Nephron progenitor cell (in vitro differentiated cells): ENCODE data around the gene INTU.
A peak's percentile ranks its signal among the peaks of the same experiment; 100 is the strongest.

Experiments
- DNase-seq: peaks from one replicate; pipeline ENCODE4 v3.0.0; 2021
- H3K27ac Mint-ChIP-seq: 2 replicates; pipeline ENCODE4 v1.8.0; 2021; ENCODE audit warnings: mild to moderate bottlenecking, moderate library complexity, mixed read lengths
- H3K27me3 Mint-ChIP-seq: 2 replicates; pipeline ENCODE4 v1.8.0; 2021; ENCODE audit warnings: mild to moderate bottlenecking, low read depth, mixed read lengths; ENCODE audit not compliant: poor library complexity
- H3K36me3 Mint-ChIP-seq: 2 replicates; pipeline ENCODE4 v1.8.0; 2021; ENCODE audit warnings: low read depth, mixed read lengths
- H3K4me1 Mint-ChIP-seq: 2 replicates; pipeline ENCODE4 v1.8.0; 2021; ENCODE audit warnings: mixed read lengths
- H3K4me3 Mint-ChIP-seq: 2 replicates; pipeline ENCODE4 v1.8.0; 2021; ENCODE audit warnings: mild to moderate bottlenecking, moderate library complexity, mixed read lengths
- H3K9me3 Mint-ChIP-seq: 2 replicates; pipeline ENCODE4 v1.8.0; 2021; ENCODE audit warnings: mild to moderate bottlenecking, moderate library complexity, mixed read lengths
- TF ChIP-seq, protein P1 (sequence below): fragments of 200-600 bp; sonication (generic); IDR thresholded peaks from 2 replicates; pipeline ENCODE4 v1.5.0; 2021; ENCODE audit warnings: antibody characterized with exemption

INTU gene

GRCh38 chr4:127622621-127622920, 10.2 kb upstream of the INTU start:
- TF ChIP-seq, protein P1, sequence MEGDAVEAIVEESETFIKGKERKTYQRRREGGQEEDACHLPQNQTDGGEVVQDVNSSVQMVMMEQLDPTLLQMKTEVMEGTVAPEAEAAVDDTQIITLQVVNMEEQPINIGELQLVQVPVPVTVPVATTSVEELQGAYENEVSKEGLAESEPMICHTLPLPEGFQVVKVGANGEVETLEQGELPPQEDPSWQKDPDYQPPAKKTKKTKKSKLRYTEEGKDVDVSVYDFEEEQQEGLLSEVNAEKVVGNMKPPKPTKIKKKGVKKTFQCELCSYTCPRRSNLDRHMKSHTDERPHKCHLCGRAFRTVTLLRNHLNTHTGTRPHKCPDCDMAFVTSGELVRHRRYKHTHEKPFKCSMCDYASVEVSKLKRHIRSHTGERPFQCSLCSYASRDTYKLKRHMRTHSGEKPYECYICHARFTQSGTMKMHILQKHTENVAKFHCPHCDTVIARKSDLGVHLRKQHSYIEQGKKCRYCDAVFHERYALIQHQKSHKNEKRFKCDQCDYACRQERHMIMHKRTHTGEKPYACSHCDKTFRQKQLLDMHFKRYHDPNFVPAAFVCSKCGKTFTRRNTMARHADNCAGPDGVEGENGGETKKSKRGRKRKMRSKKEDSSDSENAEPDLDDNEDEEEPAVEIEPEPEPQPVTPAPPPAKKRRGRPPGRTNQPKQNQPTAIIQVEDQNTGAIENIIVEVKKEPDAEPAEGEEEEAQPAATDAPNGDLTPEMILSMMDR: no peak
- Mint-ChIP-seq H3K4me3 (peak overlapping the region; percentile 78), H3K36me3 (no peaks in the 10 kb centered on the region), H3K27me3 (peaks cover 56% of the 10 kb centered on the region), H3K27ac (no peak overlapping the region), H3K4me1 (peaks cover 14% of the 10 kb centered on the region), H3K9me3 (no peaks in the 10 kb centered on the region)
- DNase-seq: no peak

- peak; percentile 77 for DNase-seq
- Mint-ChIP-seq H3K27ac (no peak overlapping the region), H3K9me3 (no peaks in the 10 kb centered on the region), H3K4me1 (peaks cover 14% of the 10 kb centered on the region), H3K4me3 (peak overlapping the region; percentile 86), H3K36me3 (no peaks in the 10 kb centered on the region), H3K27me3 (peaks cover 60% of the 10 kb centered on the region)
- TF ChIP-seq, protein P1: peak; percentile 24
These were observed 9.6 kb upstream of the INTU start for GRCh38 chr4:127622921-127623796.

- peaks cover 14% of the 10 kb centered on the region for H3K4me1 Mint-ChIP-seq
- DNase-seq: peak; percentile 34
- TF ChIP-seq, protein P1: no peak
- no peak overlapping the region for H3K27ac Mint-ChIP-seq
- peaks cover 60% of the 10 kb centered on the region for H3K27me3 Mint-ChIP-seq
- peak overlapping the region; percentile 86 for H3K4me3 Mint-ChIP-seq
- no peaks in the 10 kb centered on the region for H3K36me3 Mint-ChIP-seq
- no peaks in the 10 kb centered on the region for H3K9me3 Mint-ChIP-seq
These were observed 9.0 kb upstream of the INTU start for GRCh38 chr4:127623797-127624083.

DNA sequence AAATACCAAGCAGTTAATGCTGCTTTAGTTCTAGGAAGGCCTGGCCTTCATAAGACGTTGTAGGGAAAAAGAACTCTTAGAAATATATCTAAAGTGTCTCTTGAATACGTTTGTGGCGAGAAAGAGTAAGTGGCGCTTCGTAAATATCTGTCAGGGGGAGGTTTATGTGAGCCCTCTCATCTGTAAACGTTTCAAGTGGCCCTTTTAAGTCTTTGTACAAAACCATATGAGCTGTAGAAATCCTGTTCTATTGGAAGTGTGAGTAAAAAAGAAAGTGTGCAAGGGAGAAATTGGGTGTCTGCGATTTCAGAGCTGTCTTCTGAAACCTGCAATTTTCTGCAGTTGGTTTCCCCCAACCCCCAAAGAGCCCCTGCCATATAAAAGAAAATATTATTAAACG, 8.6 kb upstream of the INTU start:
- Mint-ChIP-seq H3K27ac (no peak overlapping the region), H3K9me3 (no peaks in the 10 kb centered on the region), H3K36me3 (no peaks in the 10 kb centered on the region), H3K27me3 (peaks cover 60% of the 10 kb centered on the region), H3K4me3 (peak overlapping the region; percentile 86), H3K4me1 (peaks cover 14% of the 10 kb centered on the region)
- DNase-seq: no peak
- TF ChIP-seq, protein P1: no peak

DNA sequence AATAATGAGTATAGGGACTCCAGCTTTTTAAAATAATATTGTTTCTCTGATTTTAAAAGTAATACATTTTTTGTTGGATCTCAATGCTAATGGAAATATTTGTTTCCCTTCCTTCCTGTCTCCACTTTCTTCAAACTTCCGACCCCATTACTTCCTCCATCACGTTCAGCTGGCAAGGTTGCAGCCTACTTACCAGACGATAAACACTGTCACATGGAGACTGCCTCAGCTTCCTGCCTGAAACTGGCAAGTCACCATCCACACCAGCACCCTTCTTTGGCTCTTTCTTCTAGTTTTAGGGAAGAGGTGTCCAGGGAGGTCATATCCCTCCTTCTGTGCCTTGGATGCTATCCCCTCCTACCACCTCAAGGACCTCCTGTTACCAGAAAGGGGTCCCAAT, 3.4 kb upstream of the INTU start:
- Mint-ChIP-seq H3K4me1 (peaks cover 18% of the 10 kb centered on the region), H3K4me3 (no peak overlapping the region), H3K36me3 (no peaks in the 10 kb centered on the region), H3K27ac (no peak overlapping the region), H3K27me3 (peaks cover 41% of the 10 kb centered on the region), H3K9me3 (no peaks in the 10 kb centered on the region)
- no peak for DNase-seq
- TF ChIP-seq, protein P1: no peak

DNA sequence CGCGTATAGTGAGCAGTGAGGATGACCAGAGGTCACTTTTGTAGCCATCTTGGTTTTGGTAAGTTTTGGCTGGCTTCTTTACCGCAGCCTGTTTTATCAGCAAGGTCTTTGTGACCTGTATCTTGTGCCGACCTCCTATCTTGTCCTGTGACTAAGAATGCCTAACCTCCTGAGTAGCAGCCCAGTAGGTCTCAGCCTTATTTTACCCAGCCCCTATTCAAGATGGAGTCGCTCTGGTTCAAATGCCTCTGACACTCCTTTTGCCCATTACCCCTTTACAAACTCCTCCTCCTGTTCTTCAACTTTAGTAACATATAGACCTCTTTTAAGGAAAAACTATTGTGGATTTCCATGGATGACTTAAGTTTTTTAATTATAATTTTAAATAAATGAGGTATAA, 2.6 kb upstream of the INTU start:
- H3K36me3 Mint-ChIP-seq: no peaks in the 10 kb centered on the region
- no peak for DNase-seq
- peaks cover 13% of the 10 kb centered on the region for H3K4me1 Mint-ChIP-seq
- TF ChIP-seq, protein P1: no peak
- peaks cover 34% of the 10 kb centered on the region for H3K27me3 Mint-ChIP-seq
- no peaks in the 10 kb centered on the region for H3K9me3 Mint-ChIP-seq
- H3K4me3 Mint-ChIP-seq: no peak overlapping the region
- no peak overlapping the region for H3K27ac Mint-ChIP-seq
